Keratinocyte (primary cell): ENCODE results near the gene SLC32A1. TPM values are rescaled to one million over a fixed set of nuclear protein-coding genes. Genes with fewer than 3 reads are reported as not detected.

Source experiments
- DNase-seq: peaks from one replicate; pipeline ENCODE4 v3.0.0-alpha.2; 2011; ENCODE audit warnings: low read depth, missing footprints, low spot score
- FAIRE-seq: peaks from 2 replicates; lab custom pipeline; 2011; peaks lifted over from hg19 to GRCh38; lab: Jason Lieb, UNC
- H2AFZ ChIP-seq: 2 replicates; pipeline ENCODE4 v1.6.0; 2012; ENCODE audit warnings: low read length, control low read depth, inconsistent platforms; ENCODE audit not compliant: control insufficient read depth
- H3K27ac ChIP-seq: 2 replicates; pipeline ENCODE4 v1.5.1; 2011; ENCODE audit warnings: low read length; ENCODE audit not compliant: control insufficient read depth, insufficient read depth
- H3K27me3 ChIP-seq: 3 replicates; pipeline ENCODE4 v1.6.0; 2011; ENCODE audit warnings: low read length; ENCODE audit not compliant: control insufficient read depth, insufficient read depth; ENCODE audit errors: extremely low read depth
- H3K36me3 ChIP-seq, 2 experiments: 2 replicates in 1 of 2; 3 replicates in 1 of 2; pipeline ENCODE4 v1.5.1; 2011; ENCODE audit warnings: low read length in 2 of 2, mild to moderate bottlenecking in 1 of 2; ENCODE audit not compliant: control insufficient read depth in 2 of 2, insufficient read depth in 2 of 2; ENCODE audit errors: extremely low read depth in 1 of 2
- H3K4me1 ChIP-seq: 3 replicates; pipeline ENCODE4 v1.5.1; 2011; ENCODE audit warnings: low read length; ENCODE audit not compliant: control insufficient read depth, insufficient read depth; ENCODE audit errors: extremely low read depth
- H3K4me2 ChIP-seq: 3 replicates; pipeline ENCODE4 v1.6.0; 2011; ENCODE audit warnings: low read depth, low read length; ENCODE audit not compliant: control insufficient read depth, insufficient read depth; ENCODE audit errors: extremely low read depth
- H3K4me3 ChIP-seq, 3 experiments: fragments of 200-600 bp in 1 of 3; sonication (generic) in 1 of 3; 2 replicates in 2 of 3; 3 replicates in 1 of 3; pipeline ENCODE4 v1.5.1; 2011 to 2016; ENCODE audit warnings: low read length in 3 of 3, mild to moderate bottlenecking in 3 of 3, control low read depth in 2 of 3, inconsistent platforms in 1 of 3, low read depth in 1 of 3, mixed read lengths in 1 of 3, mixed run types in 1 of 3, moderate library complexity in 1 of 3; ENCODE audit not compliant: control insufficient read depth in 2 of 3, insufficient read depth in 2 of 3; ENCODE audit errors: extremely low read depth in 1 of 3
- H3K79me2 ChIP-seq: 2 replicates; pipeline ENCODE4 v1.6.0; 2012; ENCODE audit warnings: low read length; ENCODE audit not compliant: control insufficient read depth, insufficient read depth
- H3K9ac ChIP-seq: 3 replicates; pipeline ENCODE4 v1.6.0; 2011; ENCODE audit warnings: low read length; ENCODE audit not compliant: control insufficient read depth, insufficient read depth; ENCODE audit errors: extremely low read depth
- H3K9me1 ChIP-seq: 3 replicates; pipeline ENCODE4 v1.6.0; 2011; ENCODE audit warnings: low read length; ENCODE audit not compliant: control insufficient read depth, insufficient read depth; ENCODE audit errors: extremely low read depth
- H3K9me3 ChIP-seq: 2 replicates; pipeline ENCODE4 v1.5.1; 2012; ENCODE audit warnings: low read depth, low read length; ENCODE audit not compliant: control insufficient read depth
- H4K20me1 ChIP-seq: 3 replicates; pipeline ENCODE4 v1.6.0; 2011; ENCODE audit warnings: low read length; ENCODE audit not compliant: control insufficient read depth, insufficient read depth; ENCODE audit errors: extremely low read depth
- CTCF ChIP-seq, 3 experiments: IDR thresholded peaks in 1 of 3; conservative IDR thresholded peaks in 1 of 3; optimal IDR thresholded peaks in 1 of 3; 2 replicates in 2 of 3; 3 replicates in 1 of 3; pipeline versions ENCODE3 to v1.5.1; 2011; ENCODE audit warnings: low read length in 3 of 3, mild to moderate bottlenecking in 3 of 3, moderate library complexity in 2 of 3, control low read depth in 1 of 3, inconsistent platforms in 1 of 3; ENCODE audit not compliant: insufficient read depth in 2 of 3; ENCODE audit errors: extremely low read depth in 1 of 3
- EZH2 ChIP-seq: IDR thresholded peaks from one replicate; pipeline ENCODE4 v1.6.1; 2012; ENCODE audit warnings: inconsistent platforms, mild to moderate bottlenecking, low read length, moderate library complexity
- dilution Hi-C: fragments of 300-500 bp; cut with MboI; formaldehyde crosslinking; loops from one replicate; pipeline ENCODE4 v1.7.0; 2020; ENCODE audit warnings: low sequenced_read_pairs; ENCODE audit not compliant: extremely low pct_ligation_motif_present
- polyA plus RNA-seq, 5 experiments: library from polyadenylated mRNA; depleted of rRNA in 3 of 5; stranded (reverse) in 3 of 5; stranded (forward) in 1 of 5; unstranded in 1 of 5; fragments of >200 nt; gene quantifications; 1 replicate in 1 of 5; 2 replicates in 3 of 5; 3 replicates in 1 of 5; pipeline versions ENCODE4 v1.2.1 to v1.2.3, GENCODE V29; 2011 to 2012; ENCODE audit warnings: missing spikeins in 2 of 5, low read depth in 1 of 5, low replicate concordance in 1 of 5

The SLC32A1 gene
- polyA plus RNA-seq, 1 donor (not counting 4 experiments of a cell fraction or from before 2014, with no cell fraction given), result not detected

- TF ChIP-seq EZH2 (no peak), CTCF (optimal IDR thresholded peaks at IDR 0.05 in 1 of 3, IDR thresholded peaks at IDR 0.05 in 1 of 3, conservative IDR thresholded peaks at IDR 0.05 in 1 of 3; ENCODE audit: extremely low read depth in 1 of 3, insufficient read depth in 2 of 3, low read length in 3 of 3) (no peak)
Measured at GRCh38 chr20:38685271-38685670, 39.0 kb upstream of the SLC32A1 start.

GRCh38 chr20:38685853-38686473, 38.3 kb upstream of the SLC32A1 start:
- H3K27me3 ChIP-seq, result no peaks in the 10 kb centered on the region
- H3K27ac ChIP-seq, result no peak overlapping the region
- TF ChIP-seq CTCF (optimal IDR thresholded peaks at IDR 0.05 in 1 of 3, IDR thresholded peaks at IDR 0.05 in 1 of 3, conservative IDR thresholded peaks at IDR 0.05 in 1 of 3; ENCODE audit: extremely low read depth in 1 of 3, insufficient read depth in 2 of 3, low read length in 3 of 3) (no peak), EZH2 (no peak)
- no peak overlapping the region for H2AFZ ChIP-seq
- FAIRE-seq (no peak), DNase-seq (no peak)
- H4K20me1 ChIP-seq, result peaks cover 3% of the 10 kb centered on the region
- H3K9me3 ChIP-seq, result no peaks in the 10 kb centered on the region
- H3K36me3 ChIP-seq, result no peaks in the 10 kb centered on the region
- dilution Hi-C loops, result no loop called here
- no peak overlapping the region for H3K4me3 ChIP-seq
- H3K9ac ChIP-seq, result no peak overlapping the region
- no peak overlapping the region for H3K4me2 ChIP-seq
- no peaks in the 10 kb centered on the region for H3K9me1 ChIP-seq
- H3K79me2 ChIP-seq, result no peaks in the 10 kb centered on the region
- no peaks in the 10 kb centered on the region for H3K4me1 ChIP-seq

More at GRCh38 chr20:38685271-38685670, 39.0 kb upstream of the SLC32A1 start:
- no peaks in the 10 kb centered on the region for H3K4me1 ChIP-seq
- H3K27me3 ChIP-seq, result no peaks in the 10 kb centered on the region
- H4K20me1 ChIP-seq, result peaks cover 3% of the 10 kb centered on the region
- H3K27ac ChIP-seq, result no peak overlapping the region
- no peak overlapping the region for H3K4me2 ChIP-seq
- dilution Hi-C loops, result no loop called here
- H3K36me3 ChIP-seq, result no peaks in the 10 kb centered on the region
- H3K9ac ChIP-seq, result no peak overlapping the region
- FAIRE-seq (no peak), DNase-seq (no peak)
- H2AFZ ChIP-seq, result no peak overlapping the region
- no peaks in the 10 kb centered on the region for H3K9me3 ChIP-seq
- H3K4me3 ChIP-seq, result no peak overlapping the region
- no peaks in the 10 kb centered on the region for H3K79me2 ChIP-seq
- no peaks in the 10 kb centered on the region for H3K9me1 ChIP-seq
